Gastrocnemius medialis (tissue), 4 donors: ENCODE measurements around the gene TEKT5.

Experiments
- CTCF ChIP-seq, 5 experiments: fragments of 450-650 bp in 3 of 5; fragments of 200-600 bp in 2 of 5; sonication (generic) in 2 of 5; IDR thresholded peaks in 4 of 5; conservative IDR thresholded peaks in 1 of 5; 1 replicate in 4 of 5; 2 replicates in 1 of 5; pipeline ENCODE4 v1.5.1; 2016 to 2019; ENCODE audit warnings: antibody characterized with exemption in 5 of 5, mild to moderate bottlenecking in 3 of 5, moderate library complexity in 3 of 5
- POLR2A ChIP-seq, 2 donors: fragments of 450-650 bp; IDR thresholded peaks; one replicate each; pipeline ENCODE4 v1.6.1; 2017; ENCODE audit warnings: antibody characterized with exemption in 2 of 2, mild to moderate bottlenecking in 2 of 2, moderate library complexity in 2 of 2

GRCh38 chr16:10644092-10644491, 50.6 kb downstream of the TEKT5 start:
- no peak for TF ChIP-seq CTCF (IDR thresholded peaks at IDR 0.05 in 4 of 5, conservative IDR thresholded peaks at IDR 0.05 in 1 of 5)
- TF ChIP-seq POLR2A (IDR thresholded peaks at IDR 0.05), result no peak
